ENCODE data around the gene DUSP23. TPM values are rescaled to one million over a fixed set of nuclear protein-coding genes. Genes with fewer than 3 reads are reported as not detected.

DUSP23 gene
- total RNA-seq, 1 donor from 2014 or later, result 20.2 TPM

- DNase-seq (ENCODE audit: low spot score), result no peak
Observed at GRCh38 chr1:159828176-159828575, 47.4 kb downstream of the DUSP23 start.

DNA sequence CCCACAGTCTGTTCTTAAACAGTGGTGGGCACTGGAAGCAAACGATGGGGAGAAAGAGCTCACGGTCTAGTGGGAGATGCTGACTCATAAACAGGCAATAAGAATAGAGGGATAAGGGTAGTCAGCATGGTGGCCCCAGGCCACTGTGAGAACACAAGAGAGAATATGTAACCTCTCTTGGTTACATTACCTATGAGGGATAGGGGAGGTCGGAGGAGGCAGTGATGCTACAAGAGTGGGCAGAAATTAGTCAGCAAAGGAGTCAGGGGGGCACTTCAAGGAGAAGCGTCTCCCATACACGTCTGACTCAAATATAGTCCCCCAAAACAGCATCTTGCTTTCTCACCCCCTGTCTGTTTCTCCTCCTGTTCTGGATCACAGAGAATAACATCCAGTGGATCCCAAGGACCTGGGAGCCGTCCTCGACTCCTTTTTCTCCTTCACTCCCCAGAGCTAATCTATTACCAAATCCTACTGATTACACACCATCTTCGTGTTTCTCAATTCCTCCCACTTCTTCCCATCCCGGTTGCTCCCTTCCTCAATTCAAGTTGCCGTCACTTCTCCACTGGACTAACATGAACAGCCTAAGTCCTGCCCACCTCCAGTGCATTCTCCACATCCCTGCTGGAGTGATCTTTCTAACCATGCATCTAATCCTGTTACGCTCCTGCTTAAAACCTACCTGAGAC, 48.0 kb downstream of the DUSP23 start:
- DNase-seq (ENCODE audit: low spot score), result no peak

DNA sequence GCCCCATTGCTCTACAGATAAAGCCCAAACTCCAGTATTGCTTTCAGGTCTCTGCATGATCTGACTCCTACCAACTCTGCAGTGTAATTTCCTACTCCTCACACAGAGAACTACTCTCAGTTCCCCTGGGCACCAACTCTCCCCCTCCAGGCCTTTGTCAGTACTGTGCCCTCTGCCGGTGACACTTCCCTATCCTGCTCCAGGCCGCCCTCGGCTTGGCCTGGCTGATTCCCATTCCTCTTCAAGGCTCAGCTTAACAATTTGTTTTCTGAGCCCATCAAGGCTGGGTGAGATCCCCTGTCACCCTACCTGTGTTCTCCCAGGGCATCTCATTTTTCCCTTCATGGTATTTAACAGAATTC, 48.5 kb downstream of the DUSP23 start:
- no peak for DNase-seq (ENCODE audit: low spot score)

GRCh38 chr1:159829822-159830465, 49.2 kb downstream of the DUSP23 start:
- DNase-seq (ENCODE audit: low spot score), result peak; percentile 63

- no peak for DNase-seq (ENCODE audit: low spot score)
Observed at GRCh38 chr1:159830722-159831121, 50.0 kb downstream of the DUSP23 start.

- peak; percentile 33 for DNase-seq (ENCODE audit: low spot score)
Observed at GRCh38 chr1:159831412-159832141, 50.8 kb downstream of the DUSP23 start.

Other genes starting within 250 kb of the DUSP23 start
- not detected for gene OR10J5, start 245.0 kb upstream of the DUSP23 start, total RNA-seq (ENCODE audit: insufficient read depth, low replicate concordance)
- gene APCS, start 193.1 kb upstream of the DUSP23 start, total RNA-seq (ENCODE audit: insufficient read depth, low replicate concordance), result 3.9 TPM
- gene CRP, start 66.4 kb upstream of the DUSP23 start, total RNA-seq (ENCODE audit: insufficient read depth, low replicate concordance), result 0.48 TPM
- 14.7 TPM for gene FCRL6, start 21.4 kb downstream of the DUSP23 start, total RNA-seq (ENCODE audit: insufficient read depth, low replicate concordance)
- gene SLAMF8, start 45.9 kb downstream of the DUSP23 start, total RNA-seq (ENCODE audit: insufficient read depth, low replicate concordance), result 4.3 TPM
- gene VSIG8, start 81.7 kb downstream of the DUSP23 start, total RNA-seq (ENCODE audit: insufficient read depth, low replicate concordance), result not detected
- 13.2 TPM for gene CFAP45, start 119.2 kb downstream of the DUSP23 start, total RNA-seq (ENCODE audit: insufficient read depth, low replicate concordance)
- 60.7 TPM for gene TAGLN2, start 144.5 kb downstream of the DUSP23 start, total RNA-seq (ENCODE audit: insufficient read depth, low replicate concordance)
- 3.4 TPM for gene IGSF9, start 164.7 kb downstream of the DUSP23 start, total RNA-seq (ENCODE audit: insufficient read depth, low replicate concordance)
- gene SLAMF9, start 173.3 kb downstream of the DUSP23 start, total RNA-seq (ENCODE audit: insufficient read depth, low replicate concordance), result 1.9 TPM

Data from umbilical cord (tissue), 2 donors.